NCI-H1436 (cell line): ENCODE results near the gene NFYC.
A peak's percentile ranks its signal among the peaks of the same experiment; 100 is the strongest.
"Not testable (repeated sequence)": the region's sequence is repeated elsewhere in the genome, so short reads cannot be mapped to it uniquely, and the experiment has no call there.

Source experiments
- DNase-seq: peaks from one replicate; lab custom pipeline; 2025; lab: John Stamatoyannopoulos, UW

NFYC gene

GRCh38 chr1:40665335-40666171 lies 26.0 kb upstream of the NFYC start, which contains the start of gene RIMS3:
TSS of gene RIMS3 (minus strand) at chr1:40665682. CDS start at chr1:40641925, 23,757 bp downstream.
- peak; percentile 76 for DNase-seq

- peak; percentile 68 for DNase-seq
These were observed 22.6 kb upstream of the NFYC start for GRCh38 chr1:40668769-40669525.

GRCh38 chr1:40673452-40673851 lies 18.1 kb upstream of the NFYC start:
- no peak for DNase-seq

- DNase-seq = no peak
These were observed 15.0 kb upstream of the NFYC start for GRCh38 chr1:40676501-40676900.

- DNase-seq = no peak
These were observed 12.1 kb upstream of the NFYC start for GRCh38 chr1:40679165-40679953.

GRCh38 chr1:40684669-40685068 lies 6.8 kb upstream of the NFYC start:
- no peak for DNase-seq

- no peak for DNase-seq
These were observed 4.4 kb upstream of the NFYC start for GRCh38 chr1:40687059-40687458.

- no peak for DNase-seq
These were observed 3.8 kb upstream of the NFYC start for GRCh38 chr1:40687661-40688060.

GRCh38 chr1:40689737-40690136 lies 1.8 kb upstream of the NFYC start:
- no peak for DNase-seq

- no peak for DNase-seq
These were observed 550 bp upstream of the NFYC start for GRCh38 chr1:40690771-40691537.

- no peak for DNase-seq
These were observed 958 bp downstream of the NFYC start for GRCh38 chr1:40692429-40692895.

- DNase-seq = no peak
These were observed 1.9 kb downstream of the NFYC start for GRCh38 chr1:40693425-40693824.

- DNase-seq = no peak
These were observed 2.9 kb downstream of the NFYC start for GRCh38 chr1:40694353-40694874.

- no peak for DNase-seq
These were observed 4.8 kb downstream of the NFYC start for GRCh38 chr1:40696294-40696693.

GRCh38 chr1:40697436-40697835 lies 5.9 kb downstream of the NFYC start:
- no peak for DNase-seq

- DNase-seq = no peak
These were observed 8.3 kb downstream of the NFYC start for GRCh38 chr1:40699787-40700186.

- no peak for DNase-seq
These were observed 10.2 kb downstream of the NFYC start for GRCh38 chr1:40701684-40702083.

GRCh38 chr1:40702810-40703209 lies 11.3 kb downstream of the NFYC start:
- DNase-seq = not testable (repeated sequence)

- no peak for DNase-seq
These were observed 11.8 kb downstream of the NFYC start for GRCh38 chr1:40703316-40703715.

- no peak for DNase-seq
These were observed 13.6 kb downstream of the NFYC start for GRCh38 chr1:40704817-40705733.
